Measurements from ENCODE around the gene ERMAP.

The ERMAP gene

DNA sequence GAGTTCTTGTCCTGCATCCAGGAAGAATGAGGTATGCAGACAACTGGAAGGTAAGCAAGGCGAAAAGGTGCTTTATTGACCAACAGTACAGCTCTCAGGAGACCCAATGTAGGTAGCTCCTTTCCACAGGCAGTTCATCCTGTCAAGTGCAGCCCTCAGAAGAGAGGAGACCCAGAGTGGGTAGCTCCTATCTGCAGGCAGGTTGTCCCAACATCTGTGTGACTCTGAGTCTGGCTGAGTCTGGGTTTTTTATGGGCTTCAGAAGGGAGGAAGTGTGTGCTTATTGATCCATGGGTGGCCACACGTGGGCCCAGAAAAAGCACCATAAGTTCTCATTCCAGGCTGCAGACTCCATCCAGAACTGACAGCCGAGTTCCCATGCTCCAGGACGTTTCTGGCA, 63.5 kb downstream of the ERMAP start:
- DNase-seq, result no peak

DNA sequence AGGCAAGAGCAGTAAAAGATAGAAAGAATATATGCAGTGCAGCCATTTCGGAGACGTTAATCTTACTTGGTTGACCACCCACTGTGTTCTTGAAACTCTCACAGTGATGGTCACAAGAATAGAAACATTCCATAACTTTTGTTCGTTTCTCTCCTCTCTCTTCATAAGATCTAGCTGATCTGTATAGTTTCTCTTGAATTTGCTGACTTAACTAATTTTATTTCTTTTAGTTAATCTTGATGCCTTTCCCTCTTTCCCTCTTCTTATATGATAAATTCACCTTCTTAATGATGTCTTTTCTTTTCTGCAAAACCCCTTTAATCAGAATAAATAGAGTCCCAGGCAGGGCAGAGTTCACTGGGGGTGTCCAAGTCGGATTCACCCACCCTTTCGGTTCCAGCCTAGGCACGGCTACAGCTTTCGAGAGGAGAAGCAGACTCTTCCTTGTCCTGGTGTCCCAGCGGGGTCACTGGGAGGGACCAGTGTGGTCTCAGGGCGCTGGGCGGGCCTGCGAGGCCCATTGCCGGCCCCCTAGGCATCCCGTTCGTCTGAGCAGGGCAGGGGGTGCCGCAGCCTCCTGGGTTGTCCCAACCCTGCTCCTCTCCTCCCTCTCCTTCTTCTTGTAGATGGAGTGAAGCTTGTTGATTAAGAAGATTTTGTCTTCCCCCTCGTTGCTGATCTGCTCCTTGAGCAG, 69.3 kb downstream of the ERMAP start:
- DNase-seq, result no peak

DNA sequence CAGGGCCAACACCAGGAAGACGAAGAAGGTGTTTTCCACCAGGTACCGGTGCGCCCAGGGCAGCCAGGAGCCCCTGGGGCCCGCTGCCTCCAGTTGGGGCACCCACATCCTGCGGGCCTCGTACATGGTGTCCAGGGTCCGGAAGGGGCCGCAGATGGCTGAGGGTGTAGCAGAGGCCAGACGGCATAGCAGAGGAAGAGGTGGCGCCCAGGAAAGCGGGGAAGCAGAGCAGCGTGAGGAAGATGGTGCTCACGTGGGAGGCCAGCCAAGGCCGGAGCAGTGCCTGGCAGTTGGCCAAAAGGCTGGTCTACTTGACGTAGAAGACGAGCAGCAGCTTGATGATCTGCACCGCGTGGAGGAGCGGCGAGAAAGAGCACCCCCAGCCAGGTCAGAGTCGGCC, 69.9 kb downstream of the ERMAP start:
- DNase-seq, result no peak

DNA sequence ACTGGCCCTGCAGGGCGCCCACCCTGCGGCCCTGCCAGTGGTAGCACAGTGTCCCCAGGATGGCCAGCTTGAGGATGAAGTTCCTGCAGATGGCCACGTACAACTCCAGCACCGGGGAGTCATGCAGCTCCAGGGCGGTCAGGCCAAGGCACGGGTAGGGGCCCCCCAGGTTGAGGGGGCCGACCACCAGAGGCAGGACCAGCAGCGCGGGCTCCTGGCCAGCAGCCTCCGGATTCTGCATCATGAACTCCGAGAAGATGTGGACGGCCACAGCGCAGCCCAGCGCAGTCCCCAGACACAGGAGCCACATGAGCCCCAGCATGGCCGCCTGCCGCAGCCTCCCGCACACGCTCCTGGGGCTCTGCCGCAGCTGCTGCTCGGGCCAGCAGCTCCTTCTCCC, 70.4 kb downstream of the ERMAP start:
- no peak for DNase-seq

DNA sequence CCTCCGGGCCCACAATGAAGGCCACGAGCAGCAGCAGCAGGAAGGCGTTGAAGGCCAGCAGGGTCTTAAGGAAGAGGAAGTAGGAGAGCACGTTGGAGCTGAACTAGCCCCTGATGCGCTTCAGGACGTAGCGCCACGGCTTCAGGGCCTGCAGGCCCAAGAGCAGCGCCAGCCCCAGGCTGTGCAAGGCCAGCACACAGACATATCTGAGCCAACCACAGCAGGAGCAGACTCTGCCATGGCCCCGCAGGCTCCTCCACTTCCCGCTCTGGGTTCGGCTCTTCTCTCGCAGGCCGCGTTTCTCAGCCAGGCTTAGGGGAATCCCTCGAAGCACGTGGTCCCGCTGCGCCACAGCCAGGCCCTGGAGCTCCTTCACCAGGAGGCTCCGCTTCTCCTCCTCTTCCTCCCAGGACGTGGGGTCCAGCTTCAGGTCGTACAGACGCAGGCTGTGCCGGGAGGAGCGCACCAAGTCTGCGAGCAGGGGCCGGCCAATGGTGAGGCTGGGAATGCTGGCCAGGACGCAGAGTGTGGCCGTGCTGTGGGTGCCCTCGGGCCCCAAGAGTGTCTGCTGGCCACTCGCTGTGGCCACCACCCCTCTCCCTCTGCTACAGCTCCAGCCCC, 71.2 kb downstream of the ERMAP start:
- no peak for DNase-seq

DNA sequence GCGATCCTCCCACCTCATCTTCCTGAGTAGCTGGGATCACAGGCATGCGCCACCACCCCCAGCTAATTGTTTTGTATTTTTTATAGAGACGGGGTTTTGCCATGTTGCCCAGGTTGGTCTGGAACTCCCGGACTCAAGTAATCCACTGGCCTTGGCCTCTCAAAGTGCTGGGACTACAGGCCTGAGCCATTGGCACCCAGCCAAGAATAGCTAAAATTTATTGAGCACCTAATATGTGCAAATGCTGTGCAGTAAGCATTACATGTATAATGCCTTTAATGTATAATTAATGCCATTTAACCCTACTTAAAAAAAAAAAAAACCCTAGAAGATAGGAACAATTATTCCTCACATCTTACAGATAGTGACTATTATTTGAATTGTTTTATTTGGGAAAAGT, 72.3 kb downstream of the ERMAP start:
- no peak for DNase-seq

DNA sequence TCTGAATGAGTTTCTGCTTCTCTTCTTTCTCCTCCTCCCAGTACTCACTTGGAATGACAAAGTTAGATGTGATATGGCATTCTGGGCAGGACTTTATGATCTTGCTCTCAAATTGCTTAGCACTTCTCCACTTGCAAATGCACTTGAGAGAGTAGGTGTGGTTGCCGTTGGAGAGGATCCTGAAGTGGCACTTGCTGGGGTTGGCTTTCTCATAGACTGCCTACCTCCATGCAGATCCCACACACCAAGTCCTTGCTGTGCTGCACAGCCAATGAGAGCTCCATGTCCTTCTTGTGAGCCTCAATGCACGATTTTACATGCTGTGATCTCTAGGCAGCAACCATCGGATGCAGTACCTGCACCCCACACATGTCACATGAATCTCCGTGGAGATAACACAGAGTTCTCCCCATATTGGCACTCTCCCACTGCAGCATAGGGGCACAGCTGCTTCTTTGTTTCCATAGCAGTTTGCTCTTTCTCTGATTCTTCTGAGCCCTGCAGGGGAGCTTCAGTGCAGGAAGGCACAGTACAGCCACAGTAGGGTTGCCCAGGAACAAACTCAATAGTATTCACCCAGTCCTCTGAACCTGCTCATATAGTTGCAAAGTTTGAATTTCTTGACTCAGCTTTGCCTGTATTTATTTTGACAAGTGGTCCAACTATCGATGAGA, 74.7 kb downstream of the ERMAP start:
- no peak for DNase-seq
